IMR-90 (cell line): Measurements from ENCODE around the gene IBSP. TPM values are rescaled to one million over a fixed set of nuclear protein-coding genes. Genes with fewer than 3 reads are reported as not detected.

Experiments
- ATAC-seq: fragments of 200-7000 bp; cut with Tn5 transposase; 2 replicates; pipeline ENCODE4 v1.9.1; 2020; ENCODE audit warnings: low read depth, mild to moderate bottlenecking, moderate library complexity
- BruUV-seq: library from RNA; stranded (reverse); fragments of 400-500 nt; replicated peaks from 2 replicates; lab custom pipeline; 2021; lab: Mats Ljungman, UMichigan
- CTCF ChIA-PET: fragments of 300-600 bp; formaldehyde crosslinking; extraction: SDS; loops from one replicate; lab custom pipeline; 2021; ENCODE audit warnings: antibody characterized with exemption; lab: Yijun Ruan, JAX
- POLR2A ChIA-PET: fragments of 300-600 bp; sonication (Branson Sonifier 250); formaldehyde crosslinking; loops from one replicate; lab custom pipeline; 2022; ENCODE audit warnings: antibody characterized with exemption; ENCODE audit not compliant: unreplicated experiment; lab: Charles Lee
- DNase-seq: peaks from one replicate; pipeline ENCODE4 v3.0.0; 2013
- H2AFZ ChIP-seq: replicated peaks from 2 replicates; pipeline ENCODE3; 2013; ENCODE audit warnings: low read length, mild to moderate bottlenecking; ENCODE audit not compliant: poor library complexity
- H2AK5ac ChIP-seq: 2 replicates; pipeline ENCODE4 v1.6.1; 2013; ENCODE audit warnings: low read depth, low read length, inconsistent platforms
- H2AK9ac ChIP-seq: replicated peaks from 2 replicates; pipeline ENCODE3; 2013; ENCODE audit warnings: mild to moderate bottlenecking, low read depth, low read length, moderate library complexity; ENCODE audit not compliant: poor library complexity
- H2BK120ac ChIP-seq: 2 replicates; pipeline ENCODE4 v1.6.1; 2013; ENCODE audit warnings: low read depth, low read length, inconsistent platforms
- H2BK15ac ChIP-seq: 3 replicates; pipeline ENCODE4 v1.6.1; 2013; ENCODE audit warnings: low read depth, low read length, inconsistent platforms
- H2BK20ac ChIP-seq: 2 replicates; pipeline ENCODE4 v1.6.1; 2013; ENCODE audit warnings: low read depth, mild to moderate bottlenecking, inconsistent platforms, low read length, moderate library complexity
- H2BK5ac ChIP-seq: 2 replicates; pipeline ENCODE4 v1.6.1; 2013; ENCODE audit warnings: mild to moderate bottlenecking, low read depth, low read length, inconsistent platforms; ENCODE audit not compliant: poor library complexity, severe bottlenecking
- H3K14ac ChIP-seq: replicated peaks from 2 replicates; pipeline ENCODE4 v1.6.1; 2013; ENCODE audit warnings: low read depth, low read length, inconsistent platforms
- H3K18ac ChIP-seq: 2 replicates; pipeline ENCODE4 v1.6.1; 2013; ENCODE audit warnings: low read depth, low read length, control low read depth
- H3K23ac ChIP-seq: 2 replicates; pipeline ENCODE4 v1.6.1; 2013; ENCODE audit warnings: low read depth, low read length, inconsistent platforms
- H3K27ac ChIP-seq: 2 replicates; pipeline ENCODE4 v1.5.1; 2013; ENCODE audit warnings: mild to moderate bottlenecking, control low read depth, low read length; ENCODE audit not compliant: insufficient read depth
- H3K27me3 ChIP-seq: 2 replicates; pipeline ENCODE4 v1.6.1; 2013; ENCODE audit warnings: low read length; ENCODE audit not compliant: control insufficient read depth, insufficient read depth
- H3K36me3 ChIP-seq: 2 replicates; pipeline ENCODE4 v1.6.1; 2013; ENCODE audit warnings: low read length, mixed read lengths; ENCODE audit not compliant: control insufficient read depth, insufficient read depth
- H3K4ac ChIP-seq: 2 replicates; pipeline ENCODE4 v1.6.1; 2013; ENCODE audit warnings: low read depth, low read length, inconsistent platforms
- H3K4me1 ChIP-seq: 2 replicates; pipeline ENCODE4 v1.6.1; 2013; ENCODE audit warnings: low read length, mixed read lengths; ENCODE audit not compliant: control insufficient read depth, insufficient read depth
- H3K4me2 ChIP-seq: 2 replicates; pipeline ENCODE4 v1.6.1; 2013; ENCODE audit warnings: low read depth, mild to moderate bottlenecking, control low read depth, low read length, moderate library complexity
- H3K4me3 ChIP-seq: 2 replicates; pipeline ENCODE4 v1.5.1; 2013; ENCODE audit warnings: low read depth, mild to moderate bottlenecking, control low read depth, low read length, moderate library complexity; ENCODE audit not compliant: insufficient read depth
- H3K56ac ChIP-seq: 2 replicates; pipeline ENCODE4 v1.6.1; 2013; ENCODE audit warnings: low read length, inconsistent platforms; ENCODE audit not compliant: insufficient read depth; ENCODE audit errors: extremely low read depth
- H3K79me1 ChIP-seq, 2 experiments: 2 replicates each; pipeline ENCODE4 v1.6.1; 2013; ENCODE audit warnings: low read length in 2 of 2, inconsistent platforms in 1 of 2, low read depth in 1 of 2
- H3K9ac ChIP-seq: 2 replicates; pipeline ENCODE4 v1.6.1; 2013; ENCODE audit warnings: low read depth, low read length, control low read depth
- H3K9me1 ChIP-seq: 2 replicates; pipeline ENCODE4 v1.6.1; 2013; ENCODE audit warnings: low read length, inconsistent platforms; ENCODE audit not compliant: insufficient read depth
- H3K9me3 ChIP-seq: 2 replicates; pipeline ENCODE4 v1.6.1; 2013; ENCODE audit warnings: low read length; ENCODE audit not compliant: control insufficient read depth, insufficient read depth
- H4K20me1 ChIP-seq: 2 replicates; pipeline ENCODE4 v1.6.1; 2013; ENCODE audit warnings: low read length, inconsistent platforms; ENCODE audit not compliant: insufficient read depth
- H4K5ac ChIP-seq: 2 replicates; pipeline ENCODE4 v1.6.1; 2013; ENCODE audit warnings: mild to moderate bottlenecking, low read depth, low read length, control low read depth
- H4K8ac ChIP-seq, 2 experiments: 2 replicates each; pipeline ENCODE4 v1.6.1; 2013; ENCODE audit warnings: low read depth in 2 of 2, low read length in 2 of 2, control low read depth in 1 of 2, inconsistent platforms in 1 of 2
- H4K91ac ChIP-seq: 2 replicates; pipeline ENCODE4 v1.6.1; 2013; ENCODE audit warnings: low read depth, low read length, inconsistent platforms; ENCODE audit not compliant: insufficient read depth
- CHD1 ChIP-seq: IDR thresholded peaks from 2 replicates; pipeline ENCODE4 v1.6.1; 2012; ENCODE audit warnings: low read depth, low read length, improper control_type of control experiment
- ELK1 ChIP-seq: fragments of 150-350 bp; IDR thresholded peaks from 2 replicates; pipeline ENCODE4 v1.6.1; 2016; ENCODE audit warnings: low read depth, mild to moderate bottlenecking, low read length, moderate library complexity, borderline replicate concordance
- MAFK ChIP-seq: IDR thresholded peaks from 2 replicates; pipeline ENCODE4 v1.6.1; 2012; ENCODE audit warnings: low read depth, low read length, improper control_type of control experiment
- WGBS, 2 experiments: methylation state at CpG; one replicate each; pipeline versions ENCODE4 v1.1.5 to v1.1.7; 2013; ENCODE audit warnings: missing lambda C conversion rate in 2 of 2; ENCODE audit not compliant: insufficient read length in 1 of 2; ENCODE audit errors: extremely low coverage in 2 of 2; 5-methylcytosine and 5-hydroxymethylcytosine counted together
- dilution Hi-C: fragments of 300-500 bp; cut with HindIII; formaldehyde crosslinking; loops from one replicate; pipeline ENCODE4 v1.14.3; 2018; ENCODE audit warnings: low sequenced_read_pairs; ENCODE audit not compliant: unreplicated experiment
- in situ Hi-C: fragments of 300-500 bp; cut with MboI; formaldehyde crosslinking; loops from 3 replicates; pipeline ENCODE4 v1.14.3; 2019; ENCODE audit warnings: low sequenced_read_pairs, inconsistent platforms, mixed read lengths
- intact Hi-C: fragments of 100-400 bp; cut with micrococcal nuclease; formaldehyde crosslinking; loops from 2 replicates; pipeline ENCODE4 v1.10.0; 2022
- polyA plus RNA-seq, 3 experiments: library from polyadenylated mRNA; depleted of rRNA; stranded (reverse); fragments of >200 nt; gene quantifications; 2 replicates each; pipeline ENCODE4 v1.2.3, GENCODE V29; 2012; ENCODE audit warnings: low replicate concordance in 1 of 3
- total RNA-seq: library from RNA; depleted of rRNA; stranded (reverse); fragments of >200 nt; gene quantifications from 2 replicates; pipeline ENCODE4 v1.2.3, GENCODE V29; 2012

IBSP gene
- total and polyA plus RNA-seq, 2 of the 4 experiments (the other 2 are of a cell fraction) = not detected

GRCh38 chr4:87835197-87835596, 35.8 kb downstream of the IBSP start:
- no peaks in the 10 kb centered on the region for H3K36me3 ChIP-seq
- no peak overlapping the region for H2BK15ac ChIP-seq
- peaks cover 5% of the 10 kb centered on the region for H3K27me3 ChIP-seq
- ATAC-seq = no peak
- dilution Hi-C loops (no loop called here), intact Hi-C loops (loop anchor here (5.0 kb wide), 1 partner anchor 293 kb away; no protein-coding TSS in a partner anchor), in situ Hi-C loops (loop anchor here (5.0 kb wide), 1 partner anchor 153 kb away; no protein-coding TSS in a partner anchor)
- H3K9me1 ChIP-seq = no peaks in the 10 kb centered on the region
- no CpG with 5 or more reads among the region's 2 CpGs for WGBS, 2 experiments
- no peak overlapping the region for H3K4me3 ChIP-seq
- H2AK9ac ChIP-seq = no peak overlapping the region
- DNase-seq = no peak
- no peak overlapping the region for H4K5ac ChIP-seq
- H4K8ac ChIP-seq = no peak overlapping the region
- no peaks in the 10 kb centered on the region for H3K4me1 ChIP-seq
- no peak overlapping the region for H4K91ac ChIP-seq
- H3K56ac ChIP-seq = no peak overlapping the region
- H3K14ac ChIP-seq = no peak overlapping the region
- no peak overlapping the region for H2BK20ac ChIP-seq
- no peak overlapping the region for H3K4ac ChIP-seq
- ChIA-PET POLR2A (no interaction called here), CTCF (interaction anchor here (1.2 to 1.3 kb wide), 2 partner anchors 18 to 157 kb away, joined by 3 to 5 read pairs; no protein-coding TSS in a partner anchor)
- H3K18ac ChIP-seq = no peak overlapping the region
- peak overlapping the region; percentile 5 for H2AFZ ChIP-seq
- no peak overlapping the region for H3K4me2 ChIP-seq
- H2AK5ac ChIP-seq = no peak overlapping the region
- no peak overlapping the region for H3K9ac ChIP-seq
- TF ChIP-seq MAFK (peak; percentile 68), ELK1 (no peak), CHD1 (no peak)
- no TSS peak for BruUV-seq
- H3K79me1 ChIP-seq = no peaks in the 10 kb centered on the region
- H3K23ac ChIP-seq = no peak overlapping the region
- no peak overlapping the region for H2BK5ac ChIP-seq
- H2BK120ac ChIP-seq = no peak overlapping the region
- no peak overlapping the region for H3K27ac ChIP-seq
- H3K9me3 ChIP-seq = no peaks in the 10 kb centered on the region
- no peaks in the 10 kb centered on the region for H4K20me1 ChIP-seq
